A549 (cell line): ENCODE data around the gene MTOR. TPM values are rescaled to one million over a fixed set of nuclear protein-coding genes. Genes with fewer than 3 reads are reported as not detected.

Source experiments
- ATAC-seq, 2 experiments: fragments of 200-7000 bp in 1 of 2; fragments of >200 bp in 1 of 2; cut with Nextera tagmentation in 1 of 2; cut with Tn5 transposase in 1 of 2; 3 replicates each; pipeline versions ENCODE4 v1.8.0 to v1.9.1; 2018 to 2020; ENCODE audit warnings: mild to moderate bottlenecking in 1 of 2, moderate library complexity in 1 of 2
- CTCF ChIA-PET: fragments of 300-600 bp; sonication (Branson Sonifier 250); formaldehyde crosslinking; extraction: SDS; loops from one replicate; lab custom pipeline; 2021; ENCODE audit warnings: antibody characterized with exemption, inconsistent platforms; lab: Yijun Ruan, JAX
- POLR2A ChIA-PET: fragments of 350-600 bp; formaldehyde crosslinking; extraction: SDS; loops from one replicate; lab custom pipeline; 2021; ENCODE audit warnings: antibody characterized with exemption, inconsistent platforms; lab: Yijun Ruan, JAX
- DNase-seq, 2 experiments: peaks; one replicate each; pipeline versions ENCODE4 v3.0.0 to v3.0.0-alpha.2; 2011 to 2016; ENCODE audit warnings: low read depth in 1 of 2, low spot score in 1 of 2
- FAIRE-seq: peaks from 2 replicates; lab custom pipeline; 2011; peaks lifted over from hg19 to GRCh38; lab: Jason Lieb, UNC
- H3K27ac ChIP-seq, 2 experiments: fragments of >200 bp; sonication (Bioruptor Twin); formaldehyde crosslinking; 3 replicates each; pipeline ENCODE4 v1.5.1; 2016 to 2017
- H3K4me1 ChIP-seq: fragments of >200 bp; sonication (Bioruptor Twin); formaldehyde crosslinking; 3 replicates; pipeline ENCODE4 v1.6.1; 2016
- H3K4me2 ChIP-seq: fragments of >200 bp; sonication (Bioruptor Twin); formaldehyde crosslinking; 3 replicates; pipeline ENCODE4 v1.6.1; 2016
- H3K4me3 ChIP-seq: fragments of >200 bp; sonication (Bioruptor Twin); formaldehyde crosslinking; 3 replicates; pipeline ENCODE4 v1.5.1; 2016
- H3K9me3 ChIP-seq: fragments of >200 bp; sonication (Bioruptor Twin); formaldehyde crosslinking; 3 replicates; pipeline ENCODE4 v1.6.1; 2016
- ATOH8 ChIP-seq: fragments of 250-450 bp; sonication (Bioruptor Pico); IDR thresholded peaks from 2 replicates; pipeline ENCODE4 v1.5.0; 2020; ENCODE audit warnings: low read depth, mild to moderate bottlenecking, moderate library complexity
- BCL3 ChIP-seq: fragments of >200 bp; sonication (Bioruptor Twin); formaldehyde crosslinking; IDR thresholded peaks from 3 replicates; pipeline ENCODE4 v1.6.1; 2016
- CBX2 ChIP-seq: fragments of 200-600 bp; sonication (generic); IDR thresholded peaks from 2 replicates; pipeline ENCODE4 v1.6.1; 2016; ENCODE audit warnings: low read depth, mild to moderate bottlenecking, borderline replicate concordance
- CEBPB ChIP-seq, 2 experiments: fragments of >200 bp in 1 of 2; sonication (Bioruptor Twin) in 1 of 2; formaldehyde crosslinking in 1 of 2; IDR thresholded peaks; 2 replicates each; pipeline ENCODE4 v1.6.1; 2012 to 2016
- EHF ChIP-seq: fragments of 250-450 bp; sonication (Bioruptor Pico); IDR thresholded peaks from 2 replicates; pipeline ENCODE4 v1.5.0; 2020; ENCODE audit warnings: mild to moderate bottlenecking
- FOSB ChIP-seq: fragments of 250-450 bp; sonication (Bioruptor Pico); IDR thresholded peaks from 2 replicates; pipeline ENCODE4 v1.5.0; 2020; ENCODE audit warnings: mild to moderate bottlenecking, moderate library complexity
- FOSL2 ChIP-seq, 2 experiments: fragments of 450-650 bp in 1 of 2; fragments of >200 bp in 1 of 2; sonication (Bioruptor Twin) in 1 of 2; formaldehyde crosslinking; IDR thresholded peaks; 2 replicates each; pipeline versions ENCODE4 v1.5.0 to v1.6.1; 2016 to 2020; ENCODE audit warnings: mild to moderate bottlenecking in 1 of 2, moderate library complexity in 1 of 2
- HOXB5 ChIP-seq: fragments of 250-450 bp; sonication (Bioruptor Pico); IDR thresholded peaks from 2 replicates; pipeline ENCODE4 v1.5.0; 2020; ENCODE audit warnings: mild to moderate bottlenecking, moderate library complexity
- JUNB ChIP-seq: fragments of >200 bp; sonication (Bioruptor Twin); formaldehyde crosslinking; IDR thresholded peaks from 2 replicates; pipeline ENCODE4 v1.6.1; 2016
- KDM1A ChIP-seq: fragments of 200-600 bp; sonication (generic); IDR thresholded peaks from 2 replicates; pipeline ENCODE4 v1.6.1; 2016; ENCODE audit warnings: low read depth, mild to moderate bottlenecking
- KDM5A ChIP-seq: fragments of 200-600 bp; sonication (generic); IDR thresholded peaks from 2 replicates; pipeline ENCODE4 v1.6.1; 2016; ENCODE audit warnings: antibody characterized with exemption, mild to moderate bottlenecking
- MAX ChIP-seq: IDR thresholded peaks from 2 replicates; pipeline ENCODE4 v1.6.1; 2012
- MYC ChIP-seq: IDR thresholded peaks from 2 replicates; pipeline ENCODE4 v1.6.1; 2012; ENCODE audit warnings: mild to moderate bottlenecking, inconsistent platforms, low read length, improper control_type of control experiment, borderline replicate concordance
- NR3C1 ChIP-seq: fragments of >200 bp; sonication (Bioruptor Twin); formaldehyde crosslinking; IDR thresholded peaks from 3 replicates; pipeline ENCODE4 v1.6.1; 2017
- RAD21 ChIP-seq, 2 experiments: fragments of >200 bp in 1 of 2; sonication (Bioruptor Twin) in 1 of 2; formaldehyde crosslinking in 1 of 2; IDR thresholded peaks in 1 of 2; conservative IDR thresholded peaks in 1 of 2; 2 replicates in 1 of 2; 3 replicates in 1 of 2; pipeline ENCODE4 v1.6.1; 2012 to 2018; ENCODE audit warnings: inconsistent platforms in 1 of 2
- RCOR1 ChIP-seq: fragments of 150-350 bp; IDR thresholded peaks from 2 replicates; pipeline ENCODE4 v1.6.1; 2014; ENCODE audit warnings: antibody characterized with exemption, low read length, low read depth
- RNF2 ChIP-seq: fragments of 200-600 bp; sonication (generic); IDR thresholded peaks from 2 replicates; pipeline ENCODE4 v1.6.1; 2016; ENCODE audit warnings: low read depth, mild to moderate bottlenecking, antibody characterized with exemption, moderate library complexity, borderline replicate concordance
- WGBS: methylation state at CpG from one replicate; pipeline ENCODE4 v1.1.6; 2017; ENCODE audit errors: missing lambda C conversion rate; 5-methylcytosine and 5-hydroxymethylcytosine counted together
- polyA plus RNA-seq, 4 experiments: library from polyadenylated mRNA; depleted of rRNA in 3 of 4; stranded (reverse); fragments of >200 nt; fragmentation: RNase III in 1 of 4; extraction: RNeasy Plus Mini Kit Qiagen cat#74134 plus additional on column Dnase treatment in 1 of 4; gene quantifications; 2 replicates in 3 of 4; 3 replicates in 1 of 4; pipeline ENCODE4 v1.2.3, GENCODE V29; 2011 to 2017
- TF ChIP-seq, protein P1 (sequence below): fragments of 200-600 bp; sonication (generic); IDR thresholded peaks from 2 replicates; pipeline ENCODE4 v1.6.1; 2016; ENCODE audit warnings: antibody characterized with exemption, mild to moderate bottlenecking, moderate library complexity

Gene MTOR
- polyA plus RNA-seq, 2 of the 4 experiments (the other 2 are of a cell fraction), result 15.7 to 28.5 TPM

DNA sequence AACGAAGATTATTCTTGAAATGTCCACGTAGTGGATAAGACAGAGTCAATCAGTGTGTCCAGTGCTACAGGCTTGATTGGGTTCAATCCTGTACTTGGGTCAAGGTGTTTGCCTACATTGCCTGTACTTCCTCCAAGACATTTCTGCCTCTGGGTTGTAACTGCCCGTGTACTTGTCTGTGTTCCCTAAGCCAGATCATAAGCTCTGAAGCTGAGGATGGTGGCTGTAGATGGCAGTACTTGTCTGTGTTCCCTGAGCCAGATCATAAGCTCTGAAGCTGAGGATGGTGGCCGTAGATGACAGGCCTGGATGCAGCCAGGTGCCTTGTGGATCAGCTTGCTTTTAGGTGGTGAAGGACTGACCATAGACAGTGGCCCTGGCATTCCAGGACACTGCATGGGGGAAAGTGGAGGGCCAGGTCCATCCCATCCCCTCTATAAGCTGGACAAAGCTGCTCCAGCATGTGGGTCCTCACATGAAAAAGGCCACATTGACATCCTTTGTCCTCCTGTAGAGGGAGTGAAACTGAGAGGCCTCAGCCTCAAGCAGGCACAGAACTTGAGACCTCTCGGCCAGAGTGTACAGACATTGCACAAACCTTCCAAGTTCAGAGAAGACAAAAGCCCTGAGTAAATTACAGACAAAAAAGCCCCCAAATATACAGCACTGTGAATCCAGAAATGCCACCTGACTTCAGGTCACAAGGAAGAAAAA, 200.5 kb downstream of the MTOR start:
- no peaks in the 10 kb centered on the region for H3K9me3 ChIP-seq
- no peak overlapping the region for H3K4me2 ChIP-seq
- POLR2A ChIA-PET, result no interaction called here
- DNase-seq (no peak), ATAC-seq (no peak)
- H3K4me3 ChIP-seq, result no peak overlapping the region
- TF ChIP-seq, protein P1, sequence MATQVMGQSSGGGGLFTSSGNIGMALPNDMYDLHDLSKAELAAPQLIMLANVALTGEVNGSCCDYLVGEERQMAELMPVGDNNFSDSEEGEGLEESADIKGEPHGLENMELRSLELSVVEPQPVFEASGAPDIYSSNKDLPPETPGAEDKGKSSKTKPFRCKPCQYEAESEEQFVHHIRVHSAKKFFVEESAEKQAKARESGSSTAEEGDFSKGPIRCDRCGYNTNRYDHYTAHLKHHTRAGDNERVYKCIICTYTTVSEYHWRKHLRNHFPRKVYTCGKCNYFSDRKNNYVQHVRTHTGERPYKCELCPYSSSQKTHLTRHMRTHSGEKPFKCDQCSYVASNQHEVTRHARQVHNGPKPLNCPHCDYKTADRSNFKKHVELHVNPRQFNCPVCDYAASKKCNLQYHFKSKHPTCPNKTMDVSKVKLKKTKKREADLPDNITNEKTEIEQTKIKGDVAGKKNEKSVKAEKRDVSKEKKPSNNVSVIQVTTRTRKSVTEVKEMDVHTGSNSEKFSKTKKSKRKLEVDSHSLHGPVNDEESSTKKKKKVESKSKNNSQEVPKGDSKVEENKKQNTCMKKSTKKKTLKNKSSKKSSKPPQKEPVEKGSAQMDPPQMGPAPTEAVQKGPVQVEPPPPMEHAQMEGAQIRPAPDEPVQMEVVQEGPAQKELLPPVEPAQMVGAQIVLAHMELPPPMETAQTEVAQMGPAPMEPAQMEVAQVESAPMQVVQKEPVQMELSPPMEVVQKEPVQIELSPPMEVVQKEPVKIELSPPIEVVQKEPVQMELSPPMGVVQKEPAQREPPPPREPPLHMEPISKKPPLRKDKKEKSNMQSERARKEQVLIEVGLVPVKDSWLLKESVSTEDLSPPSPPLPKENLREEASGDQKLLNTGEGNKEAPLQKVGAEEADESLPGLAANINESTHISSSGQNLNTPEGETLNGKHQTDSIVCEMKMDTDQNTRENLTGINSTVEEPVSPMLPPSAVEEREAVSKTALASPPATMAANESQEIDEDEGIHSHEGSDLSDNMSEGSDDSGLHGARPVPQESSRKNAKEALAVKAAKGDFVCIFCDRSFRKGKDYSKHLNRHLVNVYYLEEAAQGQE, result no peak
- TF ChIP-seq CBX2, result no peak
- no peak for TF ChIP-seq HOXB5
- TF ChIP-seq JUNB, result no peak
- no peak for TF ChIP-seq RAD21 (conservative IDR thresholded peaks at IDR 0.05 in 1 of 2, IDR thresholded peaks at IDR 0.05 in 1 of 2)
- TF ChIP-seq KDM1A, result no peak
- no peak for TF ChIP-seq RNF2
- no peak for TF ChIP-seq CEBPB (IDR thresholded peaks at IDR 0.05)
- TF ChIP-seq MYC, result no peak
- no peak for TF ChIP-seq KDM5A
- TF ChIP-seq RCOR1, result no peak
- TF ChIP-seq NR3C1, result no peak
- TF ChIP-seq MAX, result no peak
- no peak for TF ChIP-seq EHF (CRISPR knock-in tag)
- TF ChIP-seq FOSL2 (IDR thresholded peaks at IDR 0.05), result no peak
- TF ChIP-seq FOSL2 (CRISPR knock-in tag; IDR thresholded peaks at IDR 0.05), result no peak
- TF ChIP-seq ATOH8, result no peak
- no peak for TF ChIP-seq BCL3
- TF ChIP-seq FOSB (CRISPR knock-in tag), result no peak
- TF ChIP-seq, all 56 proteins: peak for 0
- CTCF ChIA-PET, result interaction anchor here (0.8 to 2.8 kb wide), 3 partner anchors 19 to 24 kb away, joined by 3 to 15 read pairs (median 3); no protein-coding TSS in a partner anchor
- peaks cover 9% of the 10 kb centered on the region; the same call in 2 of the 3 replicates for H3K4me1 ChIP-seq
- FAIRE-seq, result no peak
- no peak overlapping the region for H3K27ac ChIP-seq
- WGBS, result 85% methylated on average over 5 of the region's 5 CpGs
